MCF 10A (cell line): ENCODE results near the gene CHCHD3. TPM values are rescaled to one million over a fixed set of nuclear protein-coding genes. Genes with fewer than 3 reads are reported as not detected.
"Not testable (repeated sequence)": the region's sequence is repeated elsewhere in the genome, so short reads cannot be mapped to it uniquely, and the experiment has no call there.

Experiments used
- BruUV-seq: library from RNA; stranded (reverse); fragments of 400-500 nt; replicated peaks from 2 replicates; lab custom pipeline; 2021; lab: Mats Ljungman, UMichigan
- CTCF ChIA-PET: fragments of 300-600 bp; sonication (Branson Sonifier 250); formaldehyde crosslinking; extraction: SDS; loops from one replicate; lab custom pipeline; 2021; ENCODE audit warnings: antibody characterized with exemption, inconsistent platforms; lab: Yijun Ruan, JAX
- POLR2A ChIA-PET: fragments of 300-600, 350-650 bp; sonication (Branson Sonifier 250); formaldehyde crosslinking; extraction: SDS; loops from one replicate; lab custom pipeline; 2020; ENCODE audit warnings: antibody characterized with exemption, inconsistent platforms; lab: Yijun Ruan, JAX
- DNase-seq: peaks from one replicate; pipeline ENCODE4 v3.0.0-alpha.2; 2018; ENCODE audit not compliant: unreplicated experiment
- H3K27ac Mint-ChIP-seq: one replicate; pipeline ENCODE4 v1.8.0; 2022; ENCODE audit warnings: mild to moderate bottlenecking, low read depth, mixed read lengths; ENCODE audit not compliant: unreplicated experiment
- H3K27me3 Mint-ChIP-seq: one replicate; pipeline ENCODE4 v1.8.0; 2022; ENCODE audit warnings: mixed read lengths; ENCODE audit not compliant: insufficient read depth, unreplicated experiment
- H3K36me3 Mint-ChIP-seq: one replicate; pipeline ENCODE4 v1.8.0; 2022; ENCODE audit warnings: mild to moderate bottlenecking, moderate library complexity, mixed read lengths; ENCODE audit not compliant: insufficient read depth, unreplicated experiment
- H3K4me1 Mint-ChIP-seq: one replicate; pipeline ENCODE4 v1.8.0; 2022; ENCODE audit warnings: mixed read lengths; ENCODE audit not compliant: insufficient read depth, unreplicated experiment
- H3K4me3 Mint-ChIP-seq: one replicate; pipeline ENCODE4 v1.8.0; 2022; ENCODE audit warnings: mild to moderate bottlenecking, moderate library complexity, mixed read lengths; ENCODE audit not compliant: unreplicated experiment
- H3K9me3 Mint-ChIP-seq: one replicate; pipeline ENCODE4 v1.8.0; 2022; ENCODE audit warnings: mixed read lengths; ENCODE audit not compliant: unreplicated experiment
- CTCF ChIP-seq: fragments of 200-600 bp; IDR thresholded peaks from one replicate; pipeline ENCODE4 v1.8.0; 2022; ENCODE audit warnings: antibody characterized with exemption, mild to moderate bottlenecking; ENCODE audit not compliant: unreplicated experiment
- intact Hi-C: fragments of 100-400 bp; cut with micrococcal nuclease; formaldehyde crosslinking; loops from 2 replicates; pipeline ENCODE4 v1.14.1; 2022
- total RNA-seq: library from RNA; stranded (reverse); gene quantifications from 2 replicates; pipeline ENCODE4 v1.2.3, GENCODE V29; 2022

CHCHD3 gene
- total RNA-seq, 1 experiment from 2014 or later = 102 TPM

DNA sequence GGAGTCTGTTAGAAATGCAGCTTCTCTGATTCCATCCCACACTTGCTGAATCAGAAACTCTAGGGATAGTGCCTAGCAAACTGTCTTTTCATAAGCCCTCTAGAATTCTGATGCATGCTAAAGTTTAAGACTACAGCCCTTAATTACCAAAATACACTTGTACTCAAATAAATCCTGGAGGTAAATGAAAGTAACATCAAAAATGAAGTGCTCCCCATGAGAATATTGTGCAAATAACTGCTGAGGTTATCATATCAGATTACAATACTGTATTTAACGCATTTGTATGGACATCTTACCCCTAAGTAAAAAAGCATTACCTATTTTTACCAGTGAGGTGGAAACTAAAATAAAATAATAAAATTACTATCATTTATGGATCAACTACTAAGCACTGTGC, 104.7 kb downstream of the CHCHD3 start:
- ChIA-PET CTCF (interaction anchor here (0.6 kb wide), 1 partner anchor 190 kb away, joined by 3 read pairs; no protein-coding TSS in a partner anchor), POLR2A (no interaction called here)
- Mint-ChIP-seq H3K9me3 (no peaks in the 10 kb centered on the region), H3K36me3 (peaks cover 18% of the 10 kb centered on the region), H3K27me3 (no peaks in the 10 kb centered on the region), H3K27ac (no peak overlapping the region), H3K4me1 (peaks cover 21% of the 10 kb centered on the region), H3K4me3 (no peak overlapping the region)
- intact Hi-C loops = no loop called here
- no TSS peak for BruUV-seq
- no peak for DNase-seq
- TF ChIP-seq CTCF = no peak

- CTCF ChIA-PET = no interaction called here
- no peaks in the 10 kb centered on the region for H3K27me3 Mint-ChIP-seq
- POLR2A ChIA-PET = interaction anchor here (0.7 kb wide), 1 partner anchor 208 kb away, joined by 3 read pairs; no protein-coding TSS in a partner anchor
- peaks cover 21% of the 10 kb centered on the region for H3K4me1 Mint-ChIP-seq
- peaks cover 18% of the 10 kb centered on the region for H3K36me3 Mint-ChIP-seq
- H3K27ac Mint-ChIP-seq = peak overlapping the region; percentile 65
- peak; percentile 5 for DNase-seq
- H3K9me3 Mint-ChIP-seq = no peaks in the 10 kb centered on the region
- intact Hi-C loops = no loop called here
- TF ChIP-seq CTCF = no peak
- H3K4me3 Mint-ChIP-seq = no peak overlapping the region
- BruUV-seq = no TSS peak
These were observed 109.1 kb downstream of the CHCHD3 start for GRCh38 chr7:132972745-132973144.

DNA sequence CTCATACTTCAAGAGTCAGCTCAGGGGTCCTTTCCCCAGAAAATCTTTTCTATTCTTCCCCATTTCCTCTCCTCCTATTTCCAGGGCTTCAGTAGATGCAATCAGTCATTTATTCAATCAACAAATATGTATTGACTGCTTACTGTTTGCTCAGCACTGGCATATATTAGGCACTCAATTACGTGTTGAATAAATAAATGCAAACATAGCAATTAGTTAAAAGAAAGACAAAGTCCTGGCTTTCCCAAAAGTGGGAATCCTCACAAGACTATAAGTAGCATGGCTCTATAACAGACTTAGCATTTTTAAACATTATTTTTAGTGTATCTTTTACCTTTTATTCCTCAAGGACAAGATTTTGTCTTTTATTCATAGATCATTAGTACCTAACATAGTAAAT, 111.6 kb downstream of the CHCHD3 start:
- H3K36me3 Mint-ChIP-seq = peaks cover 18% of the 10 kb centered on the region
- H3K27me3 Mint-ChIP-seq = no peaks in the 10 kb centered on the region
- BruUV-seq = no TSS peak
- no peak overlapping the region for H3K4me3 Mint-ChIP-seq
- POLR2A ChIA-PET = no interaction called here
- no peaks in the 10 kb centered on the region for H3K9me3 Mint-ChIP-seq
- intact Hi-C loops = no loop called here
- no peak for DNase-seq
- no peak overlapping the region for H3K27ac Mint-ChIP-seq
- CTCF ChIA-PET = interaction anchor here (0.6 kb wide), 1 partner anchor 39 kb away, joined by 4 read pairs; no protein-coding TSS in a partner anchor
- no peak for TF ChIP-seq CTCF
- H3K4me1 Mint-ChIP-seq = peaks cover 15% of the 10 kb centered on the region

- no TSS peak for BruUV-seq
- intact Hi-C loops = no loop called here
- ChIA-PET CTCF (interaction anchor here (0.5 to 0.8 kb wide), 2 partner anchors 96 to 144 kb away, joined by 3 to 5 read pairs; no protein-coding TSS in a partner anchor), POLR2A (interaction anchor here (0.6 kb wide), 1 partner anchor 24 kb away, joined by 3 read pairs; no protein-coding TSS in a partner anchor)
- Mint-ChIP-seq H3K27ac (no peak overlapping the region), H3K4me1 (peaks cover 15% of the 10 kb centered on the region), H3K27me3 (no peaks in the 10 kb centered on the region), H3K36me3 (peaks cover 17% of the 10 kb centered on the region), H3K4me3 (no peak overlapping the region), H3K9me3 (no peaks in the 10 kb centered on the region)
- no peak for DNase-seq
- TF ChIP-seq CTCF = no peak
These were observed 112.4 kb downstream of the CHCHD3 start for GRCh38 chr7:132969520-132969919.

DNA sequence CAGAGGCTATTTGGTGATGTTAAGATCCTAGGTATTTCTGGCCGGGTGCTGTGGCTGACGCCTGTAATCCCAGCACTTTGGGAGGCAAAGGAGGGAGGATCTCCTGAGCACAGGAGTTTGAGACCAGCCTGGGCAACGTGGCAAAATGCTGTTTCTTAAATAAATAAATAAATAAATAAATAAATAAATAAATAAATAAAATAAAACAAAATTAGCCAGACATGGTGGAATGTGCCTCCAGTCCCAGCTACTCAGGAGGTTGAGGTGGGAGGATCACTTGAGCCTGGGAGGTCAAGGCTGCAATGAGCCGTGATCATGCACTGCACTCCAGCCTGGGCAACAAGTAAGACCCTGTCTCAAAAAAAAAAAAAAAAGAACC, 114.4 kb downstream of the CHCHD3 start:
- H3K4me1 Mint-ChIP-seq, DNase-seq, H3K27me3 Mint-ChIP-seq, CTCF ChIA-PET, H3K9me3 Mint-ChIP-seq, H3K27ac Mint-ChIP-seq, intact Hi-C loops, BruUV-seq, H3K4me3 Mint-ChIP-seq, H3K36me3 Mint-ChIP-seq: not testable (repeated sequence)
- POLR2A ChIA-PET = interaction anchor here (1.2 kb wide), 1 partner anchor 115 kb away, joined by 4 read pairs; the partner anchor contains the start of gene CHCHD3
